ENCODE data around the gene AADAC. TPM values are rescaled to one million over a fixed set of nuclear protein-coding genes. Genes with fewer than 3 reads are reported as not detected.
"Not testable (repeated sequence)": the region's sequence is repeated elsewhere in the genome, so short reads cannot be mapped to it uniquely, and the experiment has no call there.

Gene AADAC
- 10 to 100 TPM in 3 of 4 donors, 1 to 10 TPM in 1; 6.2 to 16.6 (median 10.7) TPM for total RNA-seq

GRCh38 chr3:151813799-151814198, at the start of gene AADAC:
Gene AADAC, plus strand, starts transcription at chr3:151814116. Its CDS starts 47 bp downstream, at chr3:151814163.
- WGBS, 2 donors, result 74 to 82% methylated on average over 4 of the region's 4 CpGs
- no peak within 1 kb of the TSS for H3K4me3 ChIP-seq (ENCODE audit: low read depth, poor library complexity, severe bottlenecking)
- TF ChIP-seq POLR2A (IDR thresholded peaks at IDR 0.05) (no peak), CTCF (IDR thresholded peaks at IDR 0.05) (no peak)
- no peak for DNase-seq (ENCODE audit: low spot score in 2 of 2)
- intact Hi-C loops (cut with DNase I; ENCODE audit: low total_unique reads), result no loop called here

- intact Hi-C loops (cut with DNase I; ENCODE audit: low total_unique reads); H3K4me3 ChIP-seq (ENCODE audit: low read depth, poor library complexity, severe bottlenecking); DNase-seq (ENCODE audit: low spot score in 2 of 2): not testable (repeated sequence)
- 79 to 87% methylated on average over 1 of the region's 1 CpG for WGBS, 2 donors
Measured at GRCh38 chr3:151764699-151765098, 49.2 kb upstream of the AADAC start.

- TF ChIP-seq POLR2A (IDR thresholded peaks at IDR 0.05) (no peak), CTCF (IDR thresholded peaks at IDR 0.05) (no peak)
- intact Hi-C loops (cut with DNase I; ENCODE audit: low total_unique reads), result no loop called here
- H3K4me3 ChIP-seq (ENCODE audit: low read depth, poor library complexity, severe bottlenecking), result no peak overlapping the region
- no peak for DNase-seq (ENCODE audit: low spot score in 2 of 2)
Measured at GRCh38 chr3:151765685-151766084, 48.2 kb upstream of the AADAC start.

- 71 to 73% methylated on average over 2 of the region's 2 CpGs for WGBS, 2 donors
Measured at GRCh38 chr3:151766454-151766853, 47.5 kb upstream of the AADAC start.

GRCh38 chr3:151768393-151768930, 45.5 kb upstream of the AADAC start:
- intact Hi-C loops (cut with DNase I; ENCODE audit: low total_unique reads), result no loop called here
- DNase-seq (ENCODE audit: low spot score in 2 of 2), result no peak
- TF ChIP-seq CTCF (IDR thresholded peaks at IDR 0.05), result no peak
- no peak for TF ChIP-seq POLR2A (IDR thresholded peaks at IDR 0.05)
- WGBS, 2 donors, result 91 to 95% methylated on average over 1 of the region's 1 CpG
- H3K4me3 ChIP-seq (ENCODE audit: low read depth, poor library complexity, severe bottlenecking), result no peak overlapping the region

More at GRCh38 chr3:151766454-151766853, 47.5 kb upstream of the AADAC start:
- no peak for DNase-seq (ENCODE audit: low spot score in 2 of 2)
- TF ChIP-seq POLR2A (IDR thresholded peaks at IDR 0.05), result no peak
- no peak for TF ChIP-seq CTCF (IDR thresholded peaks at IDR 0.05)
- intact Hi-C loops (cut with DNase I; ENCODE audit: low total_unique reads), result no loop called here
- H3K4me3 ChIP-seq (ENCODE audit: low read depth, poor library complexity, severe bottlenecking), result no peak overlapping the region

GRCh38 chr3:151769175-151769574, 44.7 kb upstream of the AADAC start:
- WGBS, 2 donors, result 80 to 89% methylated on average over 2 of the region's 2 CpGs
- H3K4me3 ChIP-seq (ENCODE audit: low read depth, poor library complexity, severe bottlenecking), result no peak overlapping the region
- TF ChIP-seq CTCF (IDR thresholded peaks at IDR 0.05) (no peak), POLR2A (IDR thresholded peaks at IDR 0.05) (no peak)
- DNase-seq (ENCODE audit: low spot score in 2 of 2), result no peak
- intact Hi-C loops (cut with DNase I; ENCODE audit: low total_unique reads), result no loop called here

Measured in lower leg skin (tissue), 4 donors.